ENCODE measurements around the gene TRABD. TPM values are rescaled to one million over a fixed set of nuclear protein-coding genes. Genes with fewer than 3 reads are reported as not detected.

The TRABD gene
- total RNA-seq, 1 donor from 2014 or later = 43.7 TPM

DNA sequence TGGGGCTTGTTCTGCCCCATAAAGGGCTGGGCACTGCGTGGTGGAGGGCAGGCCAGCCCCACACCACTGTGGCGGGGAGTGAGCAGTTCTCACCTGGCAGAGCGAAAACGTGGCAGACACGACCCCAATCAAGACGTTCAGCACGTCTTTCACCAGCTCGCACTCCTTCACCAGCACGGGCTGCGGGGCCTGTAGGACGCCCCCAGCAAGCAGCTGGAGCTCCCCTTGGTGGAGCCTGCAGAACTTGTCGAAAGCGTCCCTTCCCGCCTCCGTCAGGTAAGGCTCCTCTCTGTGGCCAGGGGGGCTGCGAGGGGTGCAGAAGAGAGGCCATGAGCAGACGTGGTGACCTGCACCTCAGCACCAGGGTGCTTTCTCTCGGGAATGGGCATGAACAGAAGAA is 47.5 kb downstream of the TRABD start:
- Histone ChIP-seq H3K4me3 (no peak overlapping the region), H3K36me3 (peaks cover 62% of the 10 kb centered on the region), H3K9me3 (no peaks in the 10 kb centered on the region), H3K27ac (no peak overlapping the region), H3K4me1 (no peaks in the 10 kb centered on the region), H3K27me3 (ENCODE audit: low read depth) (no peaks in the 10 kb centered on the region)
- ATAC-seq = no peak
- TF ChIP-seq, protein P1, sequence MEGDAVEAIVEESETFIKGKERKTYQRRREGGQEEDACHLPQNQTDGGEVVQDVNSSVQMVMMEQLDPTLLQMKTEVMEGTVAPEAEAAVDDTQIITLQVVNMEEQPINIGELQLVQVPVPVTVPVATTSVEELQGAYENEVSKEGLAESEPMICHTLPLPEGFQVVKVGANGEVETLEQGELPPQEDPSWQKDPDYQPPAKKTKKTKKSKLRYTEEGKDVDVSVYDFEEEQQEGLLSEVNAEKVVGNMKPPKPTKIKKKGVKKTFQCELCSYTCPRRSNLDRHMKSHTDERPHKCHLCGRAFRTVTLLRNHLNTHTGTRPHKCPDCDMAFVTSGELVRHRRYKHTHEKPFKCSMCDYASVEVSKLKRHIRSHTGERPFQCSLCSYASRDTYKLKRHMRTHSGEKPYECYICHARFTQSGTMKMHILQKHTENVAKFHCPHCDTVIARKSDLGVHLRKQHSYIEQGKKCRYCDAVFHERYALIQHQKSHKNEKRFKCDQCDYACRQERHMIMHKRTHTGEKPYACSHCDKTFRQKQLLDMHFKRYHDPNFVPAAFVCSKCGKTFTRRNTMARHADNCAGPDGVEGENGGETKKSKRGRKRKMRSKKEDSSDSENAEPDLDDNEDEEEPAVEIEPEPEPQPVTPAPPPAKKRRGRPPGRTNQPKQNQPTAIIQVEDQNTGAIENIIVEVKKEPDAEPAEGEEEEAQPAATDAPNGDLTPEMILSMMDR (IDR thresholded peaks at IDR 0.05) = no peak
- no peak for DNase-seq
- intact Hi-C loops (cut with DNase I) = no loop called here

DNA sequence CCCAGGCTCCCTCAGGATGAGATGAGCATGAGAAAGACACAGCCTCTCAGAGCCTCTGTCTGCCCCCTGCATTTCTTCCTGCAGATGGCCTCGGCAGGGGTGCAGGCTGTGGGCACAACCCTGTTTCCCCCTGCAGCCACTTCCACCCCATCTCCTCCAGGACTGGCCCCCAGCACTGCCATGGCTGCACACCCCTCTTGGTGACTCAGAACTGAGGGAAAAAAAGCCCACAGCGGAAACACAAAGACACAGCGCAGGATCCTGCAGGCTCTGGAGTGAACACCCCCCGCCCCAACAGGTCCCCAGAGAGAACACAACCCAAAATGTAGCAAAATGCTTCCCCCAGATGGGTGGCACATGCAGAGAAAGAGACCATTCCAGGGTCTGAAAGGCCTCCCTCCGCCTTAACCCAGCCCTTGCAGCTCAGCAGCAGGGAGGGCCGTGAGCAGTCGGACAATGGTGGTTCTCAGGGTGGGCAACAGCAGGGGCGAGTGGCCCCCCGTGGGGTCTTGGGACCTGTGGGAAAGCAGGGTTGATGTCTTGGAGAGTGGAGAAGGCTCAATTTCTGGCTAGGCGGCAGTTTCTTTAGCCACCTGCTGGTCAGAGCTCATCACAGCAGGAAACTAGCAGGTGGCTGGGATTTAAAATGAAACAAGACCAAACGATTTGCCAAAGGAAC is 51.2 kb downstream of the TRABD start:
- no peak overlapping the region for H3K27ac ChIP-seq
- H3K4me1 ChIP-seq = peaks cover 13% of the 10 kb centered on the region
- TF ChIP-seq, protein P1 (IDR thresholded peaks at IDR 0.05) = peak; percentile 13
- no peak overlapping the region for H3K4me3 ChIP-seq
- intact Hi-C loops (cut with DNase I) = no loop called here
- no peak for ATAC-seq
- H3K27me3 ChIP-seq (ENCODE audit: low read depth) = no peaks in the 10 kb centered on the region
- no peaks in the 10 kb centered on the region for H3K9me3 ChIP-seq
- DNase-seq = no peak
- H3K36me3 ChIP-seq = peaks cover 60% of the 10 kb centered on the region

DNA sequence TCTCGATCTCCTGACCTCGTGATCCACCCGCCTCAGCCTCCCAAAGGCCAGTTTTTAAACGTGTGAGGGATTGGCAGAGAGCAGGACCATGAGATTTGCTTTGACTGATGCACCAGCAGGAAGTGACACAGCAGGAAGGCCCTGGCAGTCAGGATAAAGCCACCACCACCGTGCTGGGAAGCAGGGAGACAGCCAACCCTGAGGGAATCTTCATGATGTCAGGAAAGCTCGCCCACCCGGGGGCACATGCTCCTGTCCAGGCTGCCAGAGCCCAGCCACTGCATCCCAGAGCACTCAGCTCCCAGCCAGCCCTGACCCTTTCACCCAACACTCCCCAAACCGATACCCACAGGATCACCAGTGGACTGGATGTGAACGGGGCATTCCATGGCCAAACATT is 53.0 kb downstream of the TRABD start:
- no peak for ATAC-seq
- TF ChIP-seq, protein P1 (IDR thresholded peaks at IDR 0.05) = no peak
- peaks cover 32% of the 10 kb centered on the region for H3K4me1 ChIP-seq
- H3K9me3 ChIP-seq = no peaks in the 10 kb centered on the region
- H3K27ac ChIP-seq = no peak overlapping the region
- no peaks in the 10 kb centered on the region for H3K27me3 ChIP-seq (ENCODE audit: low read depth)
- peaks cover 42% of the 10 kb centered on the region for H3K36me3 ChIP-seq
- intact Hi-C loops (cut with DNase I) = no loop called here
- H3K4me3 ChIP-seq = no peak overlapping the region
- DNase-seq = no peak

DNA sequence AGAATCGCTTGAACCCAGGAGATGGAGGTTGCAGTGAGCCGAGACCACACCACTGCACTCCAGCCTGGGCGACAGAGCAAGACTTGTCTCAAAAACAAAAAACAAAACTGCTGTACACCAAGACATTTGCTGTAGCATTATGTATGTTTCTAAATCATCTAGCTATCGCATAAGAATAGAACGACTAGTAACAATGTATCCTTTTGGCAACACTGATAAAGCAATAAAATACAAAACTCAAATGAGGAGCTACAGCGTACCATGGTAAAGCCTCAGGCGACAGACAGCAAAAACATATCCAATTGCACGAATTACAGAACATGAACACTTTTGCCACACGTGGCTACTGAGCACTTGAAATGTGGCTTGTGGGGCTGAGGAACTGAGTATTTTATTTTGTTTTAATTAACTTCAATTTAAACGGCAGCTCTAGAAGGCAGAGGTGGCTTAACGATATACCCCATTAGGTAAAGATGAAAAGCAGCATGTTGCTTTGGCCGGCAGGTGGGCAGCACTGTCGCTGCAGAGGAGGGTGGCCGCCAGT is 56.8 kb downstream of the TRABD start:
- Histone ChIP-seq H3K4me3 (peak overlapping the region; percentile 82), H3K9me3 (no peaks in the 10 kb centered on the region), H3K27me3 (ENCODE audit: low read depth) (no peaks in the 10 kb centered on the region), H3K27ac (no peak overlapping the region), H3K4me1 (peaks cover 53% of the 10 kb centered on the region), H3K36me3 (peaks cover 43% of the 10 kb centered on the region)
- TF ChIP-seq, protein P1 (IDR thresholded peaks at IDR 0.05) = no peak
- intact Hi-C loops (cut with DNase I) = no loop called here
- DNase-seq (no peak), ATAC-seq (no peak)

DNA sequence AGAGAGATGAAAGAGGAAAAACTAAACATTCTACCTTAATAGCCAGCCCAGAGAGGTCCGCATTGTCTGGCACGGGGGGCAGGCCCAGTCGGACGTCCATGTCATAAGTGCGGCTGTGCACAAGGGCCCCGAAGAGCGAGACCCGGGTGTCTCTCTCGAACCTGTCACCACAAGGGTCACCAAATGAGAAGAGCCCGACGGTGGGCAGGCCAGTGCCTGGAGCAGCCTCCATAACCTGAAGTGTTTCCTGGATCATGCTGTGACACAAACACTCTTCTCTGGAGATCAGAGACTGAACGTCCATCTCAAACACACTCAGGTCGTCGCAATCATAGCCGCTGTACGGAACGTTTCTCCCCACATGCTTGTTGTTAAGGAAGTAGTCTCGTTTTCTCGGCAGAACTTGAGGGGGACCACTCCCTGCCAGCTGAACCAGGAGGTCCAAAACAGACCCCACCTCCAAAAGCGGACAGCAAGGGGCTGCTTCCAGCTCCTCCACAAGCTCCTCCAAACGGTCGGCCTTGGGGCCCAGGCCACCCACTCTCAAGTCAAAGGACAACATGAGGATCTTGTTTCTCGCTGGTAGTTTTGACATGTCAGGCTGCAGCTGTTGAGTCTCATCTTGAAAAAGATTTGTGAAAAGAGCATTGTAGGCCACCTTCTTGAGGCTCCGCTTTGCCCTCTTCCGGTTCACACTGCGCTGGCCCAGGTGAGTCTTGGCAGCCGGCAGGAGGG is 58.1 kb downstream of the TRABD start:
- Histone ChIP-seq H3K4me1 (peaks cover 59% of the 10 kb centered on the region), H3K36me3 (peaks cover 33% of the 10 kb centered on the region), H3K9me3 (no peaks in the 10 kb centered on the region), H3K27ac (peak overlapping the region; percentile 90), H3K27me3 (ENCODE audit: low read depth) (no peaks in the 10 kb centered on the region), H3K4me3 (peak overlapping the region; percentile 82)
- DNase-seq = no peak
- TF ChIP-seq, protein P1 (IDR thresholded peaks at IDR 0.05) = no peak
- ATAC-seq = no peak
- intact Hi-C loops (cut with DNase I) = no loop called here

Data from lower lobe of right lung (tissue), 2 donors.